H9 (cell line): ENCODE results near the gene CAPG. TPM values are rescaled to one million over a fixed set of nuclear protein-coding genes. Genes with fewer than 3 reads are reported as not detected.
A peak's percentile ranks its signal among the peaks of the same experiment; 100 is the strongest.

ENCODE experiments used
- DNase-seq: peaks from one replicate; pipeline ENCODE4 v3.0.0-alpha.2; 2017
- H2AFZ ChIP-seq: one replicate; pipeline ENCODE4 v1.6.1; 2013; ENCODE audit warnings: mild to moderate bottlenecking, low read length, control low read depth, moderate library complexity
- H2AK5ac ChIP-seq: 2 replicates; pipeline ENCODE4 v1.6.1; 2013; ENCODE audit warnings: low read length, control low read depth, mixed read lengths; ENCODE audit not compliant: insufficient read length
- H2BK120ac ChIP-seq: one replicate; pipeline ENCODE4 v1.6.1; 2013; ENCODE audit warnings: low read depth, mild to moderate bottlenecking, low read length, control low read depth, inconsistent platforms; ENCODE audit not compliant: poor library complexity, severe bottlenecking
- H2BK12ac ChIP-seq: 2 replicates; pipeline ENCODE4 v1.6.1; 2013; ENCODE audit warnings: low read length, control low read depth, mixed read lengths, low read depth; ENCODE audit not compliant: insufficient read length
- H2BK15ac ChIP-seq: 2 replicates; pipeline ENCODE4 v1.6.1; 2013; ENCODE audit warnings: low read depth, low read length, control low read depth
- H2BK20ac ChIP-seq: one replicate; pipeline ENCODE4 v1.6.1; 2013; ENCODE audit warnings: low read depth, mild to moderate bottlenecking, low read length, control low read depth, inconsistent platforms; ENCODE audit not compliant: poor library complexity, severe bottlenecking
- H2BK5ac ChIP-seq: 2 replicates; pipeline ENCODE4 v1.6.1; 2013; ENCODE audit warnings: low read length, control low read depth, mixed read lengths; ENCODE audit not compliant: insufficient read length
- H3K14ac ChIP-seq: 2 replicates; pipeline ENCODE4 v1.6.1; 2013; ENCODE audit warnings: low read length, control low read depth; ENCODE audit not compliant: insufficient read depth
- H3K18ac ChIP-seq: 2 replicates; pipeline ENCODE4 v1.6.1; 2013; ENCODE audit warnings: low read depth, mild to moderate bottlenecking, mixed read lengths, low read length, control low read depth; ENCODE audit not compliant: insufficient read length
- H3K23ac ChIP-seq: 2 replicates; pipeline ENCODE4 v1.6.1; 2013; ENCODE audit warnings: low read length, control low read depth, mixed read lengths, low read depth; ENCODE audit not compliant: insufficient read length
- H3K23me2 ChIP-seq: 2 replicates; pipeline ENCODE4 v1.6.1; 2013; ENCODE audit warnings: low read depth, mild to moderate bottlenecking, mixed read lengths, low read length, control low read depth; ENCODE audit not compliant: insufficient read length, poor library complexity, severe bottlenecking
- H3K27ac ChIP-seq: 2 replicates; pipeline ENCODE4 v1.5.1; 2013; ENCODE audit warnings: low read length, control low read depth, mixed read lengths, low read depth; ENCODE audit not compliant: insufficient read length
- H3K27me3 ChIP-seq: 2 replicates; pipeline ENCODE4 v1.6.1; 2013; ENCODE audit warnings: low read length, control low read depth, inconsistent platforms; ENCODE audit not compliant: insufficient read depth
- H3K4ac ChIP-seq: 2 replicates; pipeline ENCODE4 v1.6.1; 2013; ENCODE audit warnings: low read depth, mild to moderate bottlenecking, control low read depth, inconsistent platforms, low read length, moderate library complexity
- H3K4me1 ChIP-seq: 2 replicates; pipeline ENCODE4 v1.6.1; 2013; ENCODE audit warnings: low read length, control low read depth, inconsistent platforms; ENCODE audit not compliant: insufficient read depth
- H3K4me2 ChIP-seq: 2 replicates; pipeline ENCODE4 v1.6.1; 2013; ENCODE audit warnings: low read length, control low read depth, mixed read lengths; ENCODE audit not compliant: insufficient read length, insufficient read depth
- H3K56ac ChIP-seq: 2 replicates; pipeline ENCODE4 v1.6.1; 2013; ENCODE audit warnings: low read depth, mild to moderate bottlenecking, mixed read lengths, low read length, control low read depth; ENCODE audit not compliant: insufficient read length
- H3K79me1 ChIP-seq: 2 replicates; pipeline ENCODE4 v1.6.1; 2013; ENCODE audit warnings: low read depth, mild to moderate bottlenecking, moderate library complexity, low read length, control low read depth, inconsistent platforms; ENCODE audit not compliant: insufficient read depth, poor library complexity, severe bottlenecking
- H3K79me2 ChIP-seq: 2 replicates; pipeline ENCODE4 v1.6.1; 2013; ENCODE audit warnings: low read length, control low read depth, inconsistent platforms; ENCODE audit not compliant: insufficient read depth
- H3K9ac ChIP-seq: 2 replicates; pipeline ENCODE4 v1.6.1; 2013; ENCODE audit warnings: low read length, control low read depth, mixed read lengths; ENCODE audit not compliant: insufficient read length; ENCODE audit errors: extremely low read depth
- H3K9me3 ChIP-seq: one replicate; pipeline ENCODE4 v1.6.1; 2013; ENCODE audit warnings: low read depth, low read length, inconsistent platforms; ENCODE audit not compliant: control insufficient read depth
- H3T11ph ChIP-seq: one replicate; pipeline ENCODE4 v1.6.1; 2013; ENCODE audit warnings: mild to moderate bottlenecking, low read length, control low read depth, inconsistent platforms
- H4K20me1 ChIP-seq: one replicate; pipeline ENCODE4 v1.6.1; 2013; ENCODE audit not compliant: control insufficient read depth, insufficient read length, insufficient read depth
- H4K5ac ChIP-seq: 2 replicates; pipeline ENCODE4 v1.6.1; 2013; ENCODE audit warnings: low read depth, mild to moderate bottlenecking, mixed read lengths, low read length, control low read depth; ENCODE audit not compliant: insufficient read length
- H4K8ac ChIP-seq: replicated peaks from 2 replicates; pipeline ENCODE4 v1.6.1; 2013; ENCODE audit warnings: low read length, control low read depth, mixed read lengths, low read depth; ENCODE audit not compliant: insufficient read length
- H4K91ac ChIP-seq: 2 replicates; pipeline ENCODE4 v1.6.1; 2013; ENCODE audit warnings: low read depth, mild to moderate bottlenecking, moderate library complexity, mixed read lengths, low read length, control low read depth; ENCODE audit not compliant: insufficient read length
- H3K27ac Mint-ChIP-seq, 3 experiments: 2 replicates in 2 of 3; 3 replicates in 1 of 3; pipeline ENCODE4 v1.8.0; 2020 to 2021; ENCODE audit warnings: mixed read lengths in 3 of 3, mild to moderate bottlenecking in 1 of 3, moderate library complexity in 1 of 3
- H3K27me3 Mint-ChIP-seq: 2 replicates; pipeline ENCODE4 v1.8.0; 2021; ENCODE audit warnings: low read depth, mild to moderate bottlenecking, moderate library complexity, mixed read lengths
- H3K36me3 Mint-ChIP-seq, 3 experiments: 2 replicates in 2 of 3; 3 replicates in 1 of 3; pipeline ENCODE4 v1.8.0; 2020 to 2021; ENCODE audit warnings: low read depth in 3 of 3, mixed read lengths in 3 of 3; ENCODE audit not compliant: insufficient read depth in 1 of 3
- H3K4me1 Mint-ChIP-seq, 2 experiments: 2 replicates each; pipeline ENCODE4 v1.8.0; 2020; ENCODE audit warnings: mixed read lengths in 2 of 2
- H3K4me3 Mint-ChIP-seq, 2 experiments: 2 replicates in 1 of 2; 3 replicates in 1 of 2; pipeline ENCODE4 v1.8.0; 2020 to 2021; ENCODE audit warnings: mild to moderate bottlenecking in 2 of 2, mixed read lengths in 2 of 2, moderate library complexity in 1 of 2
- H3K9me3 Mint-ChIP-seq, 2 experiments: 2 replicates in 1 of 2; 3 replicates in 1 of 2; pipeline ENCODE4 v1.8.0; 2020; ENCODE audit warnings: mild to moderate bottlenecking in 2 of 2, mixed read lengths in 2 of 2, moderate library complexity in 1 of 2
- WGBS: extraction: QIAGEN DNeasy Blood & Tissue Kit; methylation state at CpG from one replicate; pipeline ENCODE4 v1.1.7; 2013; ENCODE audit warnings: missing lambda C conversion rate, low lambda C conversion rate, mixed read lengths; ENCODE audit not compliant: insufficient read length; ENCODE audit errors: extremely low coverage; 5-methylcytosine and 5-hydroxymethylcytosine counted together
- total RNA-seq: library from RNA; stranded (reverse); gene quantifications from 2 replicates; pipeline ENCODE4 v1.2.1, GENCODE V29; 2021
- TF ChIP-seq, protein P1 (sequence below): fragments of 200-600 bp; sonication (generic); conservative IDR thresholded peaks from 3 replicates; pipeline ENCODE4 v1.8.0; 2021; ENCODE audit warnings: antibody characterized with exemption, mild to moderate bottlenecking

Gene CAPG
- total RNA-seq, 1 experiment from 2014 or later: 72.8 TPM

- no peaks in the 10 kb centered on the region for H3K79me2 ChIP-seq
- 0 out of 5 replicates have a peak overlapping the region, but pooled peaks of 1 of the 2 experiments have one; percentile 6 for H3K4me3 Mint-ChIP-seq
Measured at GRCh38 chr2:85422072-85422457, 11.9 kb upstream of the CAPG start.

More at GRCh38 chr2:85422072-85422457, 11.9 kb upstream of the CAPG start:
- no peaks in the 10 kb centered on the region for H3K36me3 Mint-ChIP-seq
- TF ChIP-seq, protein P1, sequence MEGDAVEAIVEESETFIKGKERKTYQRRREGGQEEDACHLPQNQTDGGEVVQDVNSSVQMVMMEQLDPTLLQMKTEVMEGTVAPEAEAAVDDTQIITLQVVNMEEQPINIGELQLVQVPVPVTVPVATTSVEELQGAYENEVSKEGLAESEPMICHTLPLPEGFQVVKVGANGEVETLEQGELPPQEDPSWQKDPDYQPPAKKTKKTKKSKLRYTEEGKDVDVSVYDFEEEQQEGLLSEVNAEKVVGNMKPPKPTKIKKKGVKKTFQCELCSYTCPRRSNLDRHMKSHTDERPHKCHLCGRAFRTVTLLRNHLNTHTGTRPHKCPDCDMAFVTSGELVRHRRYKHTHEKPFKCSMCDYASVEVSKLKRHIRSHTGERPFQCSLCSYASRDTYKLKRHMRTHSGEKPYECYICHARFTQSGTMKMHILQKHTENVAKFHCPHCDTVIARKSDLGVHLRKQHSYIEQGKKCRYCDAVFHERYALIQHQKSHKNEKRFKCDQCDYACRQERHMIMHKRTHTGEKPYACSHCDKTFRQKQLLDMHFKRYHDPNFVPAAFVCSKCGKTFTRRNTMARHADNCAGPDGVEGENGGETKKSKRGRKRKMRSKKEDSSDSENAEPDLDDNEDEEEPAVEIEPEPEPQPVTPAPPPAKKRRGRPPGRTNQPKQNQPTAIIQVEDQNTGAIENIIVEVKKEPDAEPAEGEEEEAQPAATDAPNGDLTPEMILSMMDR: no peak
- Histone ChIP-seq H2BK20ac (no peak overlapping the region), H3K79me1 (no peaks in the 10 kb centered on the region), H2BK15ac (no peak overlapping the region), H2AFZ (no peak overlapping the region), H3K14ac (no peak overlapping the region), H4K5ac (no peak overlapping the region), H3K4me1 (peaks cover 4% of the 10 kb centered on the region; the same call in 1 of the 2 replicates), H3K18ac (no peak overlapping the region), H3K4ac (no peak overlapping the region), H4K8ac (no peak overlapping the region), H3K9me3 (no peaks in the 10 kb centered on the region), H2BK5ac (no peak overlapping the region), H2AK5ac (no peak overlapping the region), H4K91ac (no peak overlapping the region), H2BK120ac (no peak overlapping the region), H3K23ac (no peak overlapping the region), H3T11ph (no peak overlapping the region), H3K4me2 (no peak overlapping the region), H3K9ac (no peak overlapping the region), H3K56ac (no peak overlapping the region), H4K20me1 (peaks cover 2% of the 10 kb centered on the region), H3K23me2 (peaks cover 6% of the 10 kb centered on the region), H3K27ac (no peak overlapping the region), H3K27me3 (no peaks in the 10 kb centered on the region), H2BK12ac (no peak overlapping the region)
- no CpG with 5 or more reads among the region's 2 CpGs for WGBS
- DNase-seq: no peak
- no peaks in the 10 kb centered on the region for H3K9me3 Mint-ChIP-seq
- peaks cover 26 to 27% of the 10 kb centered on the region in 2 experiments for H3K4me1 Mint-ChIP-seq
- H3K27ac Mint-ChIP-seq: no peak overlapping the region
- peaks cover 13% of the 10 kb centered on the region for H3K27me3 Mint-ChIP-seq
